Neutrophil (primary cell): Measurements from ENCODE around the gene PELI3.
A peak's percentile ranks its signal among the peaks of the same experiment; 100 is the strongest.
"Not testable (repeated sequence)": the region's sequence is repeated elsewhere in the genome, so short reads cannot be mapped to it uniquely, and the experiment has no call there.

Experiments
- H3K27ac ChIP-seq: fragments of 200-600 bp; sonication (generic); 2 replicates; pipeline ENCODE4 v1.5.1; 2016; ENCODE audit warnings: mild to moderate bottlenecking, moderate library complexity
- H3K27me3 ChIP-seq: fragments of 200-600 bp; sonication (generic); 2 replicates; pipeline ENCODE4 v1.6.0; 2016; ENCODE audit warnings: mild to moderate bottlenecking
- H3K36me3 ChIP-seq: fragments of 200-600 bp; sonication (generic); 2 replicates; pipeline ENCODE4 v1.5.1; 2017
- H3K4me1 ChIP-seq, 2 experiments: fragments of 200-600 bp in 1 of 2; sonication (generic) in 1 of 2; 1 replicate in 1 of 2; 2 replicates in 1 of 2; pipeline versions ENCODE4 v1.5.1 to v1.6.1; 2013 to 2016; ENCODE audit warnings: low read depth in 1 of 2, low read length in 1 of 2, mild to moderate bottlenecking in 1 of 2, moderate library complexity in 1 of 2; ENCODE audit not compliant: control insufficient read depth in 1 of 2, insufficient read depth in 1 of 2
- H3K4me3 ChIP-seq, 2 experiments: fragments of 200-600 bp in 1 of 2; sonication (generic) in 1 of 2; 1 replicate in 1 of 2; 2 replicates in 1 of 2; pipeline ENCODE4 v1.5.1; 2013 to 2016; ENCODE audit warnings: low read depth in 1 of 2, low read length in 1 of 2, mild to moderate bottlenecking in 1 of 2, moderate library complexity in 1 of 2
- H3K9me3 ChIP-seq: fragments of 200-600 bp; sonication (generic); 2 replicates; pipeline ENCODE4 v1.5.1; 2016
- TF ChIP-seq, protein P1 (sequence below): fragments of 200-600 bp; sonication (generic); IDR thresholded peaks from 2 replicates; pipeline ENCODE4 v1.5.1; 2016; ENCODE audit warnings: antibody characterized with exemption

The PELI3 gene

DNA sequence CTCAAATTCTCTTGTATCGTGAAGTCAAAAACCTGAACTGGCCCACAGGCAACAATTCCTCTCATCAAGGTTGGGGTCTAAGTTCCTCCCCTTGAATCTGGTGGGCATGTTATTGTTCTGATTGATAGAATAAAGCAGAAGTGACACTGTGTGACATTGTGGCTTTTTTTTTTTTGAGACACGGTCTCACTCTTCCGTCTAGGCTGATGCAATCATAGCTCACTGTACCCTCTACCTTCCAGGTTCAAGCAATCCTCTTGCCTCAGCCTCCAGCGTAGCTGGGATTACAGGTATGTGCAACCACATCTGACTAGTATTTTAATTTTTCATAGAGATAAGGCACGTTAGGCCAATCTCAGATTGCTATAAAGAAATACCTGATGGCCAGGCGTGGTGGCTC is 8.9 kb upstream of the PELI3 start:
- TF ChIP-seq, protein P1, sequence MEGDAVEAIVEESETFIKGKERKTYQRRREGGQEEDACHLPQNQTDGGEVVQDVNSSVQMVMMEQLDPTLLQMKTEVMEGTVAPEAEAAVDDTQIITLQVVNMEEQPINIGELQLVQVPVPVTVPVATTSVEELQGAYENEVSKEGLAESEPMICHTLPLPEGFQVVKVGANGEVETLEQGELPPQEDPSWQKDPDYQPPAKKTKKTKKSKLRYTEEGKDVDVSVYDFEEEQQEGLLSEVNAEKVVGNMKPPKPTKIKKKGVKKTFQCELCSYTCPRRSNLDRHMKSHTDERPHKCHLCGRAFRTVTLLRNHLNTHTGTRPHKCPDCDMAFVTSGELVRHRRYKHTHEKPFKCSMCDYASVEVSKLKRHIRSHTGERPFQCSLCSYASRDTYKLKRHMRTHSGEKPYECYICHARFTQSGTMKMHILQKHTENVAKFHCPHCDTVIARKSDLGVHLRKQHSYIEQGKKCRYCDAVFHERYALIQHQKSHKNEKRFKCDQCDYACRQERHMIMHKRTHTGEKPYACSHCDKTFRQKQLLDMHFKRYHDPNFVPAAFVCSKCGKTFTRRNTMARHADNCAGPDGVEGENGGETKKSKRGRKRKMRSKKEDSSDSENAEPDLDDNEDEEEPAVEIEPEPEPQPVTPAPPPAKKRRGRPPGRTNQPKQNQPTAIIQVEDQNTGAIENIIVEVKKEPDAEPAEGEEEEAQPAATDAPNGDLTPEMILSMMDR = no peak
- no peaks in the 10 kb centered on the region for H3K9me3 ChIP-seq
- H3K4me3 ChIP-seq = no peak overlapping the region
- no peaks in the 10 kb centered on the region for H3K36me3 ChIP-seq
- H3K27ac ChIP-seq = no peak overlapping the region
- peaks cover 0 to 6% of the 10 kb centered on the region in 2 experiments for H3K4me1 ChIP-seq
- peaks cover 34% of the 10 kb centered on the region for H3K27me3 ChIP-seq

DNA sequence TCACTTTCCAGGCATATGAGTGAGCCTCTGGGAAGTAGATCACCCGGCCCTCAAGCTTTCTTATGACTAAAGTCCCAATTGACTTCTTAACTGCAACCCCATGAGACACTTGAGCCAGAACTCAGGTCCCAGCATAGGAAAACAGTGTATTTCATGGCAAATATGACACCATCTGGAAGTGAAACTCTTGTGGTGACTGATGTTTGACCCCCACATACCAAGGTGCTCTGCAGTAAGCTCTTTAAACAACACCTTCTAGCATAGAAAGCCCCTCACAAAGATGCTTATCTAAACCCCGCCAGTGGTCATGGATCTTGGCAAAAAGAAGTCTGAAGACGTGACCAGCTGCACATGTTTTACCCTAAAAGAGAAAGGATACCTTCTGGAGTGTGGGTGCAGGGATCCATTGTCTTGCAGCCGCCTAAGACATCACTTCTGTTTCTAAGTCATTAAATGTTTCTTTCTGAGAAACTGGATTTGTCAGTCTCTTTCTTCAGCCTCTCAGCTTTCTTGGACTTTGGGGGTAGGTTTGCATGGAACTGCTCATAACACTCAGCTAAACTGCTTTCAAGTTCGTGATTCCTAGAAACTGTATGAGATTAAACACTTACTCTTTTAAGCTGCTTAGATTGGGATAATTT is 7.4 kb upstream of the PELI3 start:
- Histone ChIP-seq H3K27ac (no peak overlapping the region), H3K9me3 (no peaks in the 10 kb centered on the region), H3K27me3 (peaks cover 27% of the 10 kb centered on the region), H3K36me3 (no peaks in the 10 kb centered on the region), H3K4me3 (no peak overlapping the region), H3K4me1 (peaks cover 0 to 6% of the 10 kb centered on the region in 2 experiments)
- TF ChIP-seq, protein P1 = no peak

DNA sequence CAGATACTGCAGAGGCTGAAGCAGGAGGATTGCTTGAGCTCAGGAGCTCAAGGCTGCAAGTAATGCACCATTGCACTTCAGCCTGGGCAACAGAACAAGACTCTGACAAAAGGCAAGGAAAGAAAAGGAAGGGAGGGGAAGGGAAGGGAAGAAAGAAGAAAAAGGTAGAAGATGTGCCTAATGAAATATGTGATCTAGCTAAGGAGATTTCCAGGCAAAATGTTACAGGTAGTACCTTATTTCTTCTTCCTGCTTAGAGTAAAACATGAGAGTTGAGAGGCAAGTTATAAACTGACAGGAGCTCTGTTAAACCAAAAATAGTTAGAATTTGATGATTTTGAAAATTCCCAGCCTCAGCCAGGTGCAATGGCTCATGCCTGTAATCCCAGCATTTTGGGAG is 4.7 kb upstream of the PELI3 start:
- TF ChIP-seq, protein P1 = no peak
- Histone ChIP-seq H3K4me1 (peaks cover 5 to 12% of the 10 kb centered on the region in 2 experiments), H3K27ac (peak overlapping the region; percentile 19), H3K9me3 (no peaks in the 10 kb centered on the region), H3K27me3 (peaks cover 31% of the 10 kb centered on the region), H3K36me3 (no peaks in the 10 kb centered on the region), H3K4me3 (no peak overlapping the region)

DNA sequence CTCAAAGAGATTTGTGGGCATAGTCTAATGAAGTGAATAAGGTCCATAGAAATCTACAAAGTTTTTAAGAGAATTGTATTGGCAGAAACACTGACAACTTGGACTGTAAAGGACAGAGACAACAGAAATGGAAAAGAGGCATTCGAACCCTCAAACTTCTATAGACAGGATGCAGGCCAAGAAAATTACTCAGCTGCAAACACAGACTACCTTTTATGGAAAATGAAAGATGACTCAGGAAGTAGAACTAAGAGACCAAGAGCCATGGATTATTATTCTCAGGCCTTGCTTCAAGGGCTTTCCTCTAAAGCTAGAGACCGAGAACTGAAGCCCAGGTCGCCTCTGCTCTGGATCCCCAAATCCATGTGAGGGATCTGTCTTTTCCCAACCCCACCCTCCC is 3.8 kb upstream of the PELI3 start:
- Histone ChIP-seq H3K36me3 (no peaks in the 10 kb centered on the region), H3K4me1 (peaks cover 12 to 20% of the 10 kb centered on the region in 2 experiments), H3K9me3 (no peaks in the 10 kb centered on the region), H3K27ac (no peak overlapping the region), H3K4me3 (no peak overlapping the region), H3K27me3 (peaks cover 40% of the 10 kb centered on the region)
- TF ChIP-seq, protein P1 = no peak

DNA sequence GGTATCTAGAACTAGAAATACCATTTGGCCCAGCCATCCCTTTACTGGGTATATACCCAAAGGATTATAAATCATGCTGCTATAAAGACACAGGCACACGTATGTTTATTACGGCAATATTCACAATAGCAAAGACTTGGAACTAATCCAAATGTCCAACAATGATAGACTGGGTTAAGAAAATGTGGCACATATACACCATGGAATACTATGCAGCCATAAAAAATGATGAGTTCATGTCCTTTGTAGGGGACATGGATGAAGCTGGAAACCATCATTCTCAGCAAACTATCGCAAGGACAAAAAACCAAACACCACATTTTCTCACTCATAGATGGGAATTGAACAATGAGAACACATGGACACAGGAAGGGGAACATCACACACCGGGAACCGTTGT is 2.6 kb upstream of the PELI3 start:
- H3K36me3 ChIP-seq, H3K9me3 ChIP-seq, H3K4me3 ChIP-seq, H3K27ac ChIP-seq: not testable (repeated sequence)
- H3K27me3 ChIP-seq = peaks cover 47% of the 10 kb centered on the region
- peaks cover 12 to 20% of the 10 kb centered on the region in 2 experiments for H3K4me1 ChIP-seq

DNA sequence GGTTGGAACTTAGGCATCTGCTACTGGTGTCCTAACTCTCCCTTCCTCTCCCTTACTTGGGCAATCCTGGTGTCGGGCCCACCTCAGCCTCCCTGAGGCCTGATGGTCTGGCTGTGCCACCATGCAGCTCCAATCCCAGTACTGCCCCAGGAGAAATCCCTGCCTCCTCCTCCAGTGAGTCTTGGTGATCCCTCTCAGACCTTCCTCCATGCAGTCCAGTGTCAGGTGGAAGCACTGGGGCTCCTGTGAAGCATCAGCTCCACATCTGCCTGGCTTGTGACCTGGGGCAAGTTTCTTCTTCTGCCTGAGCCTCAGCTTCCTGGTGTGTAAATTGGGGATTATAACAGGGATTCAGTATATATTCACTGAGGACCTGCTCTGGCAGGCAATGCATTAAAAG is 1.8 kb upstream of the PELI3 start:
- no peak overlapping the region for H3K4me3 ChIP-seq
- TF ChIP-seq, protein P1 = no peak

More for the DNA sequence above, 1.8 kb upstream of the PELI3 start:
- no peaks in the 10 kb centered on the region for H3K36me3 ChIP-seq
- peaks cover 46% of the 10 kb centered on the region for H3K27me3 ChIP-seq
- H3K4me1 ChIP-seq = peaks cover 12 to 20% of the 10 kb centered on the region in 2 experiments
- H3K27ac ChIP-seq = no peak overlapping the region
- H3K9me3 ChIP-seq = no peaks in the 10 kb centered on the region
